HuH-7 (cell line): ENCODE results near the gene AMOTL2.

Experiments
- DNase-seq: peaks from one replicate; pipeline ENCODE4 v3.0.0; 2011; ENCODE audit warnings: low spot score

AMOTL2 gene

GRCh38 chr3:134352031-134352671 lies 22.1 kb downstream of the AMOTL2 start:
- DNase-seq: no peak

- no peak for DNase-seq
Observed at GRCh38 chr3:134351427-134351826, 22.8 kb downstream of the AMOTL2 start.

- no peak for DNase-seq
Observed at GRCh38 chr3:134350861-134351311, 23.4 kb downstream of the AMOTL2 start.

- DNase-seq: no peak
Observed at GRCh38 chr3:134350266-134350665, 24.0 kb downstream of the AMOTL2 start.

GRCh38 chr3:134348524-134348923 lies 25.7 kb downstream of the AMOTL2 start:
- DNase-seq: no peak

- no peak for DNase-seq
Observed at GRCh38 chr3:134347551-134347950, 26.7 kb downstream of the AMOTL2 start.

- no peak for DNase-seq
Observed at GRCh38 chr3:134346744-134347143, 27.5 kb downstream of the AMOTL2 start.

- DNase-seq: no peak
Observed at GRCh38 chr3:134345202-134345601, 29.0 kb downstream of the AMOTL2 start.

GRCh38 chr3:134344560-134344959 lies 29.7 kb downstream of the AMOTL2 start:
- no peak for DNase-seq

GRCh38 chr3:134342259-134342658 lies 32.0 kb downstream of the AMOTL2 start:
- DNase-seq: no peak

- no peak for DNase-seq
Observed at GRCh38 chr3:134341389-134341788, 32.9 kb downstream of the AMOTL2 start.

- no peak for DNase-seq
Observed at GRCh38 chr3:134340982-134341365, 33.3 kb downstream of the AMOTL2 start.

- no peak for DNase-seq
Observed at GRCh38 chr3:134340362-134340981, 33.8 kb downstream of the AMOTL2 start.

GRCh38 chr3:134339913-134340312 lies 34.3 kb downstream of the AMOTL2 start:
- DNase-seq: no peak

- no peak for DNase-seq
Observed at GRCh38 chr3:134339331-134339730, 34.9 kb downstream of the AMOTL2 start.

GRCh38 chr3:134338516-134339261 lies 35.6 kb downstream of the AMOTL2 start:
- DNase-seq: no peak

GRCh38 chr3:134338201-134338512 lies 36.1 kb downstream of the AMOTL2 start:
- DNase-seq: no peak

GRCh38 chr3:134337511-134338200 lies 36.6 kb downstream of the AMOTL2 start:
- DNase-seq: no peak

GRCh38 chr3:134337071-134337482 lies 37.2 kb downstream of the AMOTL2 start:
- DNase-seq: no peak

- DNase-seq: no peak
Observed at GRCh38 chr3:134336587-134336986, 37.7 kb downstream of the AMOTL2 start.

- no peak for DNase-seq
Observed at GRCh38 chr3:134334901-134335280, 39.4 kb downstream of the AMOTL2 start.

GRCh38 chr3:134334231-134334900 lies 39.9 kb downstream of the AMOTL2 start:
- no peak for DNase-seq
